Activated T-cell treated with anti-CD3 and anti-CD28 coated beads, Interleukin-2, amount 50 U/mL, for 1 hour (primary cell): Measurements from ENCODE around the gene SPAG9.

Experiments
- DNase-seq: peaks from one replicate; pipeline ENCODE4 v3.0.0-alpha.2; 2020

The SPAG9 gene

GRCh38 chr17:50977487-50978159 is 143.0 kb downstream of the SPAG9 start:
- DNase-seq: no peak

GRCh38 chr17:50976951-50977472 is 143.7 kb downstream of the SPAG9 start:
- no peak for DNase-seq

GRCh38 chr17:50973557-50974494 is 146.8 kb downstream of the SPAG9 start:
- DNase-seq: no peak

- no peak for DNase-seq
Measured at GRCh38 chr17:50972577-50972976, 148.1 kb downstream of the SPAG9 start.

- no peak for DNase-seq
Measured at GRCh38 chr17:50967795-50968194, 152.9 kb downstream of the SPAG9 start.

- DNase-seq: no peak
Measured at GRCh38 chr17:50966163-50966666, 154.5 kb downstream of the SPAG9 start.

- no peak for DNase-seq
Measured at GRCh38 chr17:50963139-50963538, 157.5 kb downstream of the SPAG9 start.

- no peak for DNase-seq
Measured at GRCh38 chr17:50961282-50962220, 159.1 kb downstream of the SPAG9 start.

- DNase-seq: no peak
Measured at GRCh38 chr17:50959341-50959740, 161.3 kb downstream of the SPAG9 start.

- no peak for DNase-seq
Measured at GRCh38 chr17:50957600-50958575, 162.8 kb downstream of the SPAG9 start.

- DNase-seq: peak; percentile 72
Measured at GRCh38 chr17:50956750-50957523, 163.7 kb downstream of the SPAG9 start.

- no peak for DNase-seq
Measured at GRCh38 chr17:50956409-50956749, 164.3 kb downstream of the SPAG9 start.

GRCh38 chr17:50955667-50956120 is 165.0 kb downstream of the SPAG9 start:
- no peak for DNase-seq

GRCh38 chr17:50955160-50955559 is 165.5 kb downstream of the SPAG9 start:
- no peak for DNase-seq

- DNase-seq: no peak
Measured at GRCh38 chr17:50954641-50955121, 166.0 kb downstream of the SPAG9 start.

- DNase-seq: no peak
Measured at GRCh38 chr17:50953831-50954601, 166.7 kb downstream of the SPAG9 start.

- DNase-seq: no peak
Measured at GRCh38 chr17:50953518-50953830, 167.2 kb downstream of the SPAG9 start.

GRCh38 chr17:50952889-50953288 is 167.8 kb downstream of the SPAG9 start:
- no peak for DNase-seq

GRCh38 chr17:50952013-50952412 is 168.7 kb downstream of the SPAG9 start:
- no peak for DNase-seq
